Measurements from ENCODE around the gene RCCD1.

RCCD1 gene

DNA sequence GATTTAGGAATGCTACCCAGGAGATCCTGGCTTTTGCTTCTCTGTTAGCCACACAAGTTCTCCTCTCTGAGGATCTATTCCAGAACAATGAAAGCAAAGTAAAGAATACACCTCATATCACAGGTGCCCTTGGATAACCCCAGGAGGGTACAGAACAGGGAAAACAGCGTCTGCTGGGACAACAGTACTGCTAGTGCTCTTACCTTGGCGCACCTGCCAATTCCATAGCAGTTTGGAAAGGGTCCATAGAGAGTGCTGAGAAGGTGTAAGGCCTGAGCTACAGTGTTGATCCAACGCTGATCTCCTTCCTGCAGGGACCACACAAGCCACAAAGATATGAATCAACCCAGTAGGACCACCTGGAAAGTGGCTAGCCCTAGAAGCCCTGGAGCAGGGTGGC is 52.6 kb downstream of the RCCD1 start:
- H3K4me3 ChIP-seq (replicated peaks; ENCODE audit: low read depth, low read length): no peak overlapping the region
- DNase-seq (ENCODE audit: extremely low read depth, low read depth): no peak

More for the DNA sequence above, 52.6 kb downstream of the RCCD1 start:
- TF ChIP-seq, protein P1, sequence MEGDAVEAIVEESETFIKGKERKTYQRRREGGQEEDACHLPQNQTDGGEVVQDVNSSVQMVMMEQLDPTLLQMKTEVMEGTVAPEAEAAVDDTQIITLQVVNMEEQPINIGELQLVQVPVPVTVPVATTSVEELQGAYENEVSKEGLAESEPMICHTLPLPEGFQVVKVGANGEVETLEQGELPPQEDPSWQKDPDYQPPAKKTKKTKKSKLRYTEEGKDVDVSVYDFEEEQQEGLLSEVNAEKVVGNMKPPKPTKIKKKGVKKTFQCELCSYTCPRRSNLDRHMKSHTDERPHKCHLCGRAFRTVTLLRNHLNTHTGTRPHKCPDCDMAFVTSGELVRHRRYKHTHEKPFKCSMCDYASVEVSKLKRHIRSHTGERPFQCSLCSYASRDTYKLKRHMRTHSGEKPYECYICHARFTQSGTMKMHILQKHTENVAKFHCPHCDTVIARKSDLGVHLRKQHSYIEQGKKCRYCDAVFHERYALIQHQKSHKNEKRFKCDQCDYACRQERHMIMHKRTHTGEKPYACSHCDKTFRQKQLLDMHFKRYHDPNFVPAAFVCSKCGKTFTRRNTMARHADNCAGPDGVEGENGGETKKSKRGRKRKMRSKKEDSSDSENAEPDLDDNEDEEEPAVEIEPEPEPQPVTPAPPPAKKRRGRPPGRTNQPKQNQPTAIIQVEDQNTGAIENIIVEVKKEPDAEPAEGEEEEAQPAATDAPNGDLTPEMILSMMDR (IDR thresholded peaks at IDR 0.05; ENCODE audit: low read depth, low read length, missing control alignments): no peak
